Loucy (cell line): ENCODE data around the gene SKOR1.

Experiments
- EZH2phosphoT487 ChIP-seq: fragments of 200-600 bp; IDR thresholded peaks from 2 replicates; pipeline ENCODE4 v1.6.1; 2018; ENCODE audit warnings: antibody characterized with exemption, mild to moderate bottlenecking, moderate library complexity, borderline replicate concordance
- TF ChIP-seq, protein P1 (sequence below): fragments of 200-600 bp; sonication (generic); conservative IDR thresholded peaks from 2 replicates; pipeline ENCODE4 v1.5.1; 2014; ENCODE audit warnings: mild to moderate bottlenecking, antibody characterized with exemption, low read length

DNA sequence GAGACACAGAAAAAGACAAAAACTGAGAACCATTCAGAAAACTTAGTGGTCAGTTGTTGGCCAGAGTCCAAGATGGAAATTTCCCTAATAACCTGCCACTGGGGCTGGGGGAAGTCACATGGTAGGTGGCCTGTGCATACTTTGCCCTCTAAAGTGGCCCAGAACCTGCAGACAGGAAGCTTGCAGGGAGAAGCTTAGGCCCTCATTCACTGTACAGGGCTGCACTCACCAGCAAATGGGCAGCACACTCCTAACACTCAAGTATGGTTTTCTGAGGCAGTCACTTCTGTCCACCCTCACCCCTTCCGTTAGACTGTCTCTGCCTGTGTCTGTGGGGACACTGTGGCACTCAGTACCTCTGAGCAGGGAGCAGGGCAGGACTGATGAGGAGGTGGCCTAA lies 29.0 kb downstream of the SKOR1 start:
- no peak for TF ChIP-seq EZH2phosphoT487
- TF ChIP-seq, protein P1, sequence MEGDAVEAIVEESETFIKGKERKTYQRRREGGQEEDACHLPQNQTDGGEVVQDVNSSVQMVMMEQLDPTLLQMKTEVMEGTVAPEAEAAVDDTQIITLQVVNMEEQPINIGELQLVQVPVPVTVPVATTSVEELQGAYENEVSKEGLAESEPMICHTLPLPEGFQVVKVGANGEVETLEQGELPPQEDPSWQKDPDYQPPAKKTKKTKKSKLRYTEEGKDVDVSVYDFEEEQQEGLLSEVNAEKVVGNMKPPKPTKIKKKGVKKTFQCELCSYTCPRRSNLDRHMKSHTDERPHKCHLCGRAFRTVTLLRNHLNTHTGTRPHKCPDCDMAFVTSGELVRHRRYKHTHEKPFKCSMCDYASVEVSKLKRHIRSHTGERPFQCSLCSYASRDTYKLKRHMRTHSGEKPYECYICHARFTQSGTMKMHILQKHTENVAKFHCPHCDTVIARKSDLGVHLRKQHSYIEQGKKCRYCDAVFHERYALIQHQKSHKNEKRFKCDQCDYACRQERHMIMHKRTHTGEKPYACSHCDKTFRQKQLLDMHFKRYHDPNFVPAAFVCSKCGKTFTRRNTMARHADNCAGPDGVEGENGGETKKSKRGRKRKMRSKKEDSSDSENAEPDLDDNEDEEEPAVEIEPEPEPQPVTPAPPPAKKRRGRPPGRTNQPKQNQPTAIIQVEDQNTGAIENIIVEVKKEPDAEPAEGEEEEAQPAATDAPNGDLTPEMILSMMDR: no peak
